Measurements from ENCODE around the gene CHCHD4.

- TF ChIP-seq CTCF (IDR thresholded peaks at IDR 0.05; ENCODE audit: borderline replicate concordance, extremely low read depth, low read length, poor library complexity, severe bottlenecking) (no peak), EZH2 (IDR thresholded peaks at IDR 0.05; ENCODE audit: borderline replicate concordance, low read depth, low read length, severe bottlenecking) (no peak)
Measured at GRCh38 chr3:14082108-14082657, 42.5 kb downstream of the CHCHD4 start.

Measured in DND-41 (cell line).